ES-I3 (cell line): Measurements from ENCODE around the gene APOOL.

Experiments
- H3K36me3 ChIP-seq: 2 replicates; pipeline ENCODE4 v1.6.1; 2013; ENCODE audit warnings: mild to moderate bottlenecking, low read length, control low read depth, moderate library complexity; ENCODE audit not compliant: insufficient read depth
- H3K4me1 ChIP-seq: 2 replicates; pipeline ENCODE4 v1.6.1; 2013; ENCODE audit warnings: mild to moderate bottlenecking, control low read depth, low read length; ENCODE audit not compliant: insufficient read depth
- H3K9ac ChIP-seq: 2 replicates; pipeline ENCODE4 v1.6.1; 2013; ENCODE audit warnings: low read depth, mild to moderate bottlenecking, low read length, moderate library complexity
- H3K9me3 ChIP-seq: 2 replicates; pipeline ENCODE4 v1.6.1; 2013; ENCODE audit warnings: mild to moderate bottlenecking, low read length, moderate library complexity; ENCODE audit not compliant: control insufficient read depth, insufficient read depth

Gene APOOL

GRCh38 chrX:85113746-85114145 is 110.1 kb downstream of the APOOL start:
- Histone ChIP-seq H3K36me3 (no peaks in the 10 kb centered on the region), H3K9me3 (no peaks in the 10 kb centered on the region; the same call in 1 of the 2 replicates), H3K4me1 (no peaks in the 10 kb centered on the region), H3K9ac (no peak overlapping the region)

- no peaks in the 10 kb centered on the region for H3K4me1 ChIP-seq
- no peak overlapping the region for H3K9ac ChIP-seq
- H3K9me3 ChIP-seq: no peaks in the 10 kb centered on the region; the same call in 1 of the 2 replicates
- H3K36me3 ChIP-seq: no peaks in the 10 kb centered on the region
Observed at GRCh38 chrX:85114171-85114570, 110.5 kb downstream of the APOOL start.

- H3K36me3 ChIP-seq: no peaks in the 10 kb centered on the region
- no peak overlapping the region for H3K9ac ChIP-seq
- H3K4me1 ChIP-seq: no peaks in the 10 kb centered on the region
- H3K9me3 ChIP-seq: no peaks in the 10 kb centered on the region; the same call in 1 of the 2 replicates
Observed at GRCh38 chrX:85114776-85115175, 111.1 kb downstream of the APOOL start.

- Histone ChIP-seq H3K36me3 (no peaks in the 10 kb centered on the region), H3K9ac (no peak overlapping the region), H3K4me1 (no peaks in the 10 kb centered on the region), H3K9me3 (no peaks in the 10 kb centered on the region; the same call in 1 of the 2 replicates)
Observed at GRCh38 chrX:85115252-85115651, 111.6 kb downstream of the APOOL start.

- no peaks in the 10 kb centered on the region for H3K36me3 ChIP-seq
- no peak overlapping the region for H3K9ac ChIP-seq
- no peaks in the 10 kb centered on the region for H3K9me3 ChIP-seq
- no peaks in the 10 kb centered on the region for H3K4me1 ChIP-seq
Observed at GRCh38 chrX:85136409-85136808, 132.7 kb downstream of the APOOL start.

GRCh38 chrX:85139422-85139821 is 135.7 kb downstream of the APOOL start:
- no peaks in the 10 kb centered on the region for H3K9me3 ChIP-seq
- H3K4me1 ChIP-seq: no peaks in the 10 kb centered on the region
- H3K36me3 ChIP-seq: no peaks in the 10 kb centered on the region
- no peak overlapping the region for H3K9ac ChIP-seq

GRCh38 chrX:85140964-85141363 is 137.3 kb downstream of the APOOL start:
- no peak overlapping the region for H3K9ac ChIP-seq

More at GRCh38 chrX:85140964-85141363, 137.3 kb downstream of the APOOL start:
- 0 out of 2 replicates have a peak, but pooled peaks cover 3% of the 10 kb centered on the region for H3K9me3 ChIP-seq
- H3K4me1 ChIP-seq: no peaks in the 10 kb centered on the region
- H3K36me3 ChIP-seq: no peaks in the 10 kb centered on the region
